CD14-positive monocyte (primary cell): ENCODE measurements around the gene THRAP3. TPM values are rescaled to one million over a fixed set of nuclear protein-coding genes. Genes with fewer than 3 reads are reported as not detected.

Source experiments
- DNase-seq, 3 donors: peaks; one replicate each; pipeline ENCODE4 v3.0.0-alpha.2; 2011 to 2022
- H2AFZ ChIP-seq: 2 replicates; pipeline ENCODE4 v1.6.0; 2012; ENCODE audit warnings: mild to moderate bottlenecking, low read depth, low read length, inconsistent platforms; ENCODE audit not compliant: insufficient read depth, poor library complexity, severe bottlenecking
- H3K27ac ChIP-seq, 2 donors: 1 replicate in 1 of 2; 2 replicates in 1 of 2; pipeline ENCODE4 v1.5.1; 2012 to 2013; ENCODE audit warnings: low read length in 2 of 2, control low read depth in 1 of 2, inconsistent platforms in 1 of 2, low read depth in 1 of 2, mild to moderate bottlenecking in 1 of 2
- H3K27me3 ChIP-seq, 2 donors: one replicate each; pipeline versions ENCODE4 v1.6.0 to v1.6.1; 2011 to 2013; ENCODE audit warnings: low read length in 2 of 2; ENCODE audit not compliant: control insufficient read depth in 2 of 2, insufficient read depth in 2 of 2
- H3K36me3 ChIP-seq, 2 donors: replicated peaks in 1 of 2; 1 replicate in 1 of 2; 2 replicates in 1 of 2; pipeline versions ENCODE4 v1.5.1 to v1.6.1; 2012 to 2013; ENCODE audit warnings: low read length in 2 of 2, control low read depth in 1 of 2, inconsistent platforms in 1 of 2, mild to moderate bottlenecking in 1 of 2; ENCODE audit not compliant: insufficient read depth in 2 of 2, control insufficient read depth in 1 of 2
- H3K4me1 ChIP-seq, 2 donors: 1 replicate in 1 of 2; 2 replicates in 1 of 2; pipeline versions ENCODE4 v1.5.1 to v1.6.1; 2012 to 2013; ENCODE audit warnings: low read length in 2 of 2, control low read depth in 1 of 2, inconsistent platforms in 1 of 2, mild to moderate bottlenecking in 1 of 2, moderate library complexity in 1 of 2; ENCODE audit not compliant: insufficient read depth in 2 of 2, control insufficient read depth in 1 of 2
- H3K4me2 ChIP-seq: replicated peaks from 2 replicates; pipeline ENCODE3; 2012; ENCODE audit warnings: low read length, moderate library complexity, mild to moderate bottlenecking; ENCODE audit not compliant: poor library complexity, severe bottlenecking; ENCODE audit errors: extremely low read depth
- H3K4me3 ChIP-seq, 3 experiments: fragments of 200-600 bp in 1 of 3; sonication (generic) in 1 of 3; replicated peaks in 1 of 3; 1 replicate in 2 of 3; 2 replicates in 1 of 3; pipeline ENCODE4 v1.5.1; 2011 to 2013; ENCODE audit warnings: low read length in 3 of 3, mild to moderate bottlenecking in 3 of 3, control low read depth in 2 of 3, low read depth in 2 of 3, inconsistent platforms in 1 of 3, moderate library complexity in 1 of 3
- H3K79me2 ChIP-seq: 2 replicates; pipeline ENCODE4 v1.6.0; 2012; ENCODE audit warnings: mild to moderate bottlenecking, control low read depth, inconsistent platforms, low read length, moderate library complexity; ENCODE audit not compliant: insufficient read depth
- H3K9ac ChIP-seq: 2 replicates; pipeline ENCODE4 v1.6.0; 2017; ENCODE audit warnings: low read length, mild to moderate bottlenecking; ENCODE audit not compliant: insufficient read depth, poor library complexity, severe bottlenecking
- H3K9me3 ChIP-seq, 2 donors: replicated peaks in 1 of 2; 1 replicate in 1 of 2; 2 replicates in 1 of 2; pipeline versions ENCODE4 v1.5.1 to v1.6.1; 2012 to 2013; ENCODE audit warnings: low read length in 2 of 2, control low read depth in 1 of 2; ENCODE audit not compliant: control insufficient read depth in 1 of 2, insufficient read depth in 1 of 2
- H4K20me1 ChIP-seq: 2 replicates; pipeline ENCODE4 v1.6.0; 2012; ENCODE audit warnings: mild to moderate bottlenecking, low read length, control low read depth, moderate library complexity; ENCODE audit not compliant: insufficient read depth
- H3K27ac Mint-ChIP-seq, 7 donors: one replicate each; pipeline ENCODE4 v1.8.0; 2020; ENCODE audit warnings: mild to moderate bottlenecking in 7 of 7, mixed read lengths in 7 of 7, moderate library complexity in 6 of 7, inconsistent platforms in 2 of 7
- H3K27me3 Mint-ChIP-seq, 3 donors: one replicate each; pipeline ENCODE4 v1.8.0; 2021 to 2022; ENCODE audit warnings: low read depth in 3 of 3, mild to moderate bottlenecking in 3 of 3, mixed read lengths in 3 of 3, moderate library complexity in 3 of 3, inconsistent platforms in 1 of 3
- H3K36me3 Mint-ChIP-seq, 2 donors: one replicate each; pipeline ENCODE4 v1.8.0; 2020; ENCODE audit warnings: mixed read lengths in 2 of 2, inconsistent platforms in 1 of 2, mild to moderate bottlenecking in 1 of 2
- H3K4me1 Mint-ChIP-seq: one replicate; pipeline ENCODE4 v1.8.0; 2020; ENCODE audit warnings: mild to moderate bottlenecking, mixed read lengths
- H3K4me3 Mint-ChIP-seq, 2 donors: one replicate each; pipeline ENCODE4 v1.8.0; 2020; ENCODE audit warnings: mild to moderate bottlenecking in 2 of 2, mixed read lengths in 2 of 2, moderate library complexity in 1 of 2
- H3K9me3 Mint-ChIP-seq, 7 donors: one replicate each; pipeline ENCODE4 v1.8.0; 2020 to 2022; ENCODE audit warnings: mixed read lengths in 7 of 7, mild to moderate bottlenecking in 6 of 7, moderate library complexity in 6 of 7, inconsistent platforms in 2 of 7
- CTCF ChIP-seq: fragments of 200-600 bp; IDR thresholded peaks from one replicate; pipeline ENCODE4 v1.8.0; 2022; ENCODE audit warnings: antibody characterized with exemption, mild to moderate bottlenecking
- WGBS: methylation state at CpG from one replicate; pipeline ENCODE4 v1.1.5; 2013; ENCODE audit warnings: missing lambda C conversion rate; ENCODE audit not compliant: insufficient coverage; 5-methylcytosine and 5-hydroxymethylcytosine counted together
- intact Hi-C, 2 donors: fragments of 100-400 bp; cut with micrococcal nuclease; formaldehyde crosslinking; loops; one replicate each; pipeline versions ENCODE4 v1.15.0 to v1.15.1; 2023
- polyA plus RNA-seq, 3 donors: library from polyadenylated mRNA; depleted of rRNA in 1 of 3; unstranded in 2 of 3; stranded (reverse) in 1 of 3; fragments of 300-500 nt in 2 of 3; fragments of >200 nt in 1 of 3; fragmentation: Illumina TruSeq in 2 of 3; gene quantifications; 1 replicate in 2 of 3; 2 replicates in 1 of 3; pipeline ENCODE4 v1.2.3, GENCODE V29; 2012 to 2021

THRAP3 gene
- polyA plus RNA-seq, 3 donors = 30.1 to 63.4 (median 35.7) TPM

GRCh38 chr1:36301220-36301619 is 77.0 kb downstream of the THRAP3 start:
- H3K36me3 ChIP-seq = peaks cover 64 to 71% of the 10 kb centered on the region in 2 donors
- Mint-ChIP-seq H3K9me3 (no peaks in the 10 kb centered on the region), H3K4me3 (no peak overlapping the region), H3K27me3 (no peaks in the 10 kb centered on the region), H3K4me1 (peaks cover 41% of the 10 kb centered on the region), H3K36me3 (peaks cover 68 to 78% of the 10 kb centered on the region in 2 donors), H3K27ac (peak overlapping the region; percentile 82 to 95 (median 92))
- H4K20me1 ChIP-seq = peaks cover 75% of the 10 kb centered on the region
- no peak for TF ChIP-seq CTCF
- no peak overlapping the region for H3K9ac ChIP-seq
- no peak overlapping the region for H3K4me2 ChIP-seq
- H3K27me3 ChIP-seq = no peaks in the 10 kb centered on the region
- no peak overlapping the region for H2AFZ ChIP-seq
- H3K4me3 ChIP-seq = no peak overlapping the region
- intact Hi-C loops = loop anchor here in 1 of 2 donors (10.0 kb wide), 1 partner anchor 1174 kb away; the partner anchor contains the start of gene ZC3H12A
- H3K79me2 ChIP-seq = no peaks in the 10 kb centered on the region
- H3K27ac ChIP-seq = peak overlapping the region in 1 of 2 donors; percentile 94
- DNase-seq = no peak
- H3K4me1 ChIP-seq = peaks cover 24 to 35% of the 10 kb centered on the region in 2 donors
- no CpG with 5 or more reads among the region's 1 CpG for WGBS
- H3K9me3 ChIP-seq = no peaks in the 10 kb centered on the region

GRCh38 chr1:36303244-36303643 is 79.0 kb downstream of the THRAP3 start:
- intact Hi-C loops = loop anchor here in 1 of 2 donors (10.0 kb wide), 1 partner anchor 1172 kb away; the partner anchor contains the start of gene ZC3H12A
- peak overlapping the region in 3 of 7 donors; percentile 31 to 88 (median 64) for H3K27ac Mint-ChIP-seq
- Histone ChIP-seq H3K9ac (no peak overlapping the region), H3K4me1 (peaks cover 33 to 51% of the 10 kb centered on the region in 2 donors), H3K27ac (no peak overlapping the region), H2AFZ (no peak overlapping the region), H3K4me3 (no peak overlapping the region), H3K79me2 (no peaks in the 10 kb centered on the region), H3K27me3 (peaks cover 0 to 4% of the 10 kb centered on the region in 2 donors), H3K4me2 (no peak overlapping the region), H3K9me3 (no peaks in the 10 kb centered on the region), H4K20me1 (peaks cover 71% of the 10 kb centered on the region), H3K36me3 (peaks cover 46 to 51% of the 10 kb centered on the region in 2 donors)
- no peak for DNase-seq
- peaks cover 54 to 57% of the 10 kb centered on the region in 2 donors for H3K36me3 Mint-ChIP-seq
- no CpG with 5 or more reads among the region's 5 CpGs for WGBS
- peaks cover 2 to 7% (median 5%) of the 10 kb centered on the region in 3 donors for H3K27me3 Mint-ChIP-seq
- no peak for TF ChIP-seq CTCF
- peaks cover 51% of the 10 kb centered on the region for H3K4me1 Mint-ChIP-seq
- peaks cover 0 to 2% (median 0%) of the 10 kb centered on the region in 7 donors for H3K9me3 Mint-ChIP-seq
- no peak overlapping the region for H3K4me3 Mint-ChIP-seq
